Cardiac fibroblast (primary cell): ENCODE results near the gene TBX5.

Experiments
- DNase-seq, 2 donors: peaks; one replicate each; pipeline versions ENCODE4 v3.0.0 to v3.0.0-alpha.2; 2010; ENCODE audit warnings: low read depth in 2 of 2
- H3K4me3 ChIP-seq, 2 donors: replicated peaks in 1 of 2; 1 replicate in 1 of 2; 2 replicates in 1 of 2; pipeline ENCODE4 v1.5.1; 2011; ENCODE audit warnings: low read depth in 2 of 2, low read length in 2 of 2, mild to moderate bottlenecking in 2 of 2, moderate library complexity in 1 of 2
- TF ChIP-seq, protein P1 (sequence below): IDR thresholded peaks from one replicate; pipeline ENCODE4 v1.5.1; 2011; ENCODE audit warnings: low read depth, mild to moderate bottlenecking, low read length, inconsistent platforms

The TBX5 gene

DNA sequence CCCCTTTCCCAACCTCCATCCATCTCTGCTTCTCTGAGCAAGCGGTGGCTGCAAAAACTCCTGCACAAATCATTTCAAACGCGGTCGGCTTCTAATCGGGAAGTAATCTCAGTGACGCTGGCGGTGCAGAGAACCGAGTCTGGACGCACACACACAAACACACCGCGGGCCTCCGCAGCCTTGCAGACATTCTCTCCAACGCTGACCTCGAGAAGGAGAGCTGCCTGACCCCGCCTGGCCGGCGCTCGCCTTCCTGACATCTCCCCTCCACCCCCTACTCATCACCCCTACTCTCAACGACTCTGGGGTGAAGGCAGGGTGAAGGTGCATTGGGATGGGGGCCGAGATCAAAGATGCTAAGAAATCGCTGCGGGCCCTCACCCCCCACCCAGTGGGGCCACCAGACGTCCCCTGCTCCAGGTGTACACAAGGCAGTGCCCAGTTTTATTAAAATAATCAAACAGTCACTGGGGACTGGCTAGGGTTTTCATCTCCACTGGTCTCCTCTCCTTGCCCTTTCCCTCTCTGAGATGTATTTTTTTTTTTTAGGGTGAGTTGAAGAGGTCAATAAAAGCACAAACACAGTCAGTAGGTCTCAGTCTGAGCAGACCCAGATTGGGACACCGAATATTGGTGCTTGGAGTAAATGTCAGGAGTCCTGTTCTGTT is 506 bp upstream of the TBX5 start:
- peak overlapping the region; percentile 16 to 32 for H3K4me3 ChIP-seq
- DNase-seq: peak; percentile 28 to 61
- TF ChIP-seq, protein P1, sequence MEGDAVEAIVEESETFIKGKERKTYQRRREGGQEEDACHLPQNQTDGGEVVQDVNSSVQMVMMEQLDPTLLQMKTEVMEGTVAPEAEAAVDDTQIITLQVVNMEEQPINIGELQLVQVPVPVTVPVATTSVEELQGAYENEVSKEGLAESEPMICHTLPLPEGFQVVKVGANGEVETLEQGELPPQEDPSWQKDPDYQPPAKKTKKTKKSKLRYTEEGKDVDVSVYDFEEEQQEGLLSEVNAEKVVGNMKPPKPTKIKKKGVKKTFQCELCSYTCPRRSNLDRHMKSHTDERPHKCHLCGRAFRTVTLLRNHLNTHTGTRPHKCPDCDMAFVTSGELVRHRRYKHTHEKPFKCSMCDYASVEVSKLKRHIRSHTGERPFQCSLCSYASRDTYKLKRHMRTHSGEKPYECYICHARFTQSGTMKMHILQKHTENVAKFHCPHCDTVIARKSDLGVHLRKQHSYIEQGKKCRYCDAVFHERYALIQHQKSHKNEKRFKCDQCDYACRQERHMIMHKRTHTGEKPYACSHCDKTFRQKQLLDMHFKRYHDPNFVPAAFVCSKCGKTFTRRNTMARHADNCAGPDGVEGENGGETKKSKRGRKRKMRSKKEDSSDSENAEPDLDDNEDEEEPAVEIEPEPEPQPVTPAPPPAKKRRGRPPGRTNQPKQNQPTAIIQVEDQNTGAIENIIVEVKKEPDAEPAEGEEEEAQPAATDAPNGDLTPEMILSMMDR: no peak

DNA sequence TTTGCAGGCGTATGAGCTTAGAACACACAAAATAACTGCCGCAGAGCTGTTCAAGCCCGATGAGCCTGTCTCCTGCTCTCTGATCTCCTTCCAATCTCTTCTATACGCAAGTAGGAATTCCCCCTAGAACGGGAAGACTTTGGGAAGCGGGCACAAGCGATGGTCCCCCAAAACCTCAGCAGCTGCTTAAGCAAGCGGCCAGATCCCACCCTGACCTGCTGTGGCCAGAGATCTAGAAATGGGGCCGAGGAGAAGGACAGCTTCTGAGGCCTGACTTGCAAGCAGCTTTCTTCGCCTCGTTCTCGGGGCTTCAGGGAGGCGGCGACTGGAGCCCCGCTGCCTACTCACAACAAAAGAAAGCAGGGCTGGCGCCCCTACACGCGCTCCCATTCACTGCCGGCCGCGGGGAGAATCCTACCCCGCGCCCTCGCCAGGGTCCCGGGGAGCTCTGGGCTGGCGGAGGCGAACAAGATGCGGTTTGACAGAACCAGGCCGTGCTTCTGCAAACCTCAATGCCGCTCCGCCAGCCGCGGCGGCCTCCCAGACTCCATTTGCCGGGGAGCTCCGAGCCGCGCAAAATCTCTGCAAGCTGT is 922 bp downstream of the TBX5 start:
- TF ChIP-seq, protein P1: no peak
- peak overlapping the region; percentile 55 to 70 for H3K4me3 ChIP-seq
- peak; percentile 35 to 41 for DNase-seq

DNA sequence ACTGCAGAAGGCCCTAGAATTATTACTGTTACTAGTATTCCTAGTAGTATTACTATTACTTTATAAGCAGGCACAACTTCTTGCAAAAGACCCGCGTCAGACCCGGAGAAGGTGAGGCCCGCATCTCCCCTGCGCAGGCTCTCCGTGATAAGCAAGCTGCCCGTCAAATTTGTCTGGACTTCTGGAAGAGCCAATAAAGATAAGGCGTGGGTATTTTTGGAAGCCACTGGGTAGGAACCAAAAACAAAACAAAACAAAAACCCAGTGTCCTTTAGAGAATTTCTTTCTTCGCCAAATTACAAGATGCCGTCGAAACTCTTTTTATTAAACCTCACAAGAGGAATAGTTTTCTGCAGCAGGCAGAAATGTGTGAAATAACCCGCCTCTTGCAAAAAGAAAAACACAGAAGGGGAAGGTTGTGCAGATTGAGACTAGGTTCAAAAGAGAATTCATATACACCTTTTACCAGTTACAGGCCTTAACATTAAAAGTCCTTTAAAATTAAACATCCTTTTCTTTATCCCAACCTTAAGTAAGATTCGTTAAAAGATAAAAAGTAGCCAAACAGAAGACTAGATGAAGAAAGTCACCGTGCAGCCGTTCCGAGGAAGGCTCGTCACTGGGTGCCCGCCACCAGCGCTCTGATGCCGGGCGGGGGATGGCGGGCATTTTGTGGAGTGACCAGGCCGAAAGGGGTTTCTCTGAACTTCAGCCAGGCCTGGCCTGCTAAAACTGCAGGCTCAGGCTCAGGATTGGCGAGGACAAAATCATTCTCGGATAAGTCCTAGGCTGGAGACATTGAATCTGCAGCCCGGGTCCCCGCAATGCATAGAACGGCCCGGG is 1.6 kb downstream of the TBX5 start:
- peak overlapping the region; percentile 55 to 70 for H3K4me3 ChIP-seq
- TF ChIP-seq, protein P1: no peak
- peak; percentile 10 to 88 for DNase-seq

DNA sequence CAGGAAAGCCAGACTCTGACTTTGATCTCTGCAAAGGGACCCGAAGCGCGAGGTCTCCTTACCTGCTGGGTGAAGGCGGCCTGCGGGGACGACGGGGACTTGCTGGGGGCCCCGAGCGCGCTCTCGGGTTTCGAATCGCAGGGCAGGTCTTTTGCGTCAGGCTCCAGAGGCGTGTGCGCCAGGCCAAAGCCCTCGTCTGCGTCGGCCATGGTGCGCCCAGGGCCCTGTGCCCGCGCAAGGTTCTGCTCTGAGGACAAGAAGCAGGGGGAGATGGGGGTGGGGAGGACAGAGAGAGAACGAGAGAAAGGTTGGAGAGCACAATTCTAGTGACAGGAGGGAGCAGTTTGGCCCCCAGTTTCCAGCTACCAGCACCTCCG is 2.3 kb downstream of the TBX5 start:
- peak overlapping the region in 1 of 2 donors; percentile 70 for H3K4me3 ChIP-seq
- TF ChIP-seq, protein P1: no peak
- DNase-seq: peak; percentile 19 to 54

DNA sequence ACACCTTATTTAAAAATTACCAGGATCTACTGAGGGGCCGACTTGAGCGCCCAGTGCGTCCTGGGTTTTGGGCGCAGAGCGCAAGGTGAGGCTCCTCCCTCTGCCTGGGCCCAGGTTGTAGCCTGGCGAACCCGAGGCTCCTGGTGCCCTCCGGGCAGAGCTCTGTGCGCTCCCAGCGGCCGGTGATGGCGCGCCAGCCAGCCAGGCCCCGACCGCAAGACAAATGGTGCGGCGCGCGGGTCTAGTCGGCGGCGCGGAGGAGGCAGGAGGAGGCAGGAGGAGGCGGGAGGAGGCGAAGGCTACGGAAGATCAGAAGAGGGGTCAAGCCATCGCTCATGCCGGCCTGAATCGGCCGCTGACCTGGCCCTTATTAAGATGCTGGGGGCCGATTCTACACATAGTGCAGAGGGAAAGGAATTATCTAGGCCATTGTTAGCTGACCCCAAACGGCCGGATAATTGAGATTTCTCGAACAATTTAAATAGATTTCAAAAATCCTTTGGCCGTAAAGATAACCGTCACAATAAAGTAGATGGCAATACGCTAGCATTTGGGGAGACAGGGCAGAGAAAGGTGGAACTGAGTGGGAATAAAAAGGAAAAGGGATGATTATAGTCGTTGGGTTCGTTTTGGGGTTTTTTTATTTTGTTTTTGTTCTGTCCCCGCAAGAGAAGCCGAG is 2.8 kb downstream of the TBX5 start:
- peak overlapping the region in 1 of 2 donors; percentile 70 for H3K4me3 ChIP-seq
- TF ChIP-seq, protein P1: no peak
- peak; percentile 22 to 63 for DNase-seq

DNA sequence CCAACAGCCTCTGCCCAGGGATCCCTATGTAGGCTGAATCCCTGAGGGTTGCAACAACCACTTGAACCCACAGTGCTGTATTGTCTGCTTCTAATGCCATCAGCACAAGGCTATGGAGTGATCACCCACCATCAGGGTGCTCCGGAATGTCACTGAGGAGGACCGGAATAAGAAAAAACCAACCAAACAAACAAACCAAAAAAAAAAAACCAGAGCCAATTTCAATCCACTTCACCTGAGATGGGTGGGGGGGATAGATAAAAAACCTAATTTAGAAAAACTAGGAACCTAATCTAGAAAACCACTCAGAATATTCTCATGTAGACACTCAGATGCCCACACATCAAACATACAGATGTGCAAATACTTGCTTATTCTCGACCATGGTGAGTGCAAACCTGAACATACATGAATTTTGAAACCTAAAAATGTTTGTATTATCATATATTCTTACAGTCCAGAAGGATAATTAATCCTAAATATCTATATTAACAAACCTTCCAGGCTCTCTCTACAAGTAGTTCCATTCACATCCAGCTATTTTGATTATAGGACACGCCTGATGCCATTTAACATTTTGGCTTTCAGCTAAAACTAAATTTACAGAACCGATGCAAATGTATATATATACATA is 3.7 kb downstream of the TBX5 start:
- TF ChIP-seq, protein P1: no peak
- no peak for DNase-seq
- H3K4me3 ChIP-seq: peak overlapping the region in 1 of 2 donors; percentile 70
